M059J (cell line): ENCODE measurements around the gene IGFALS. TPM values are rescaled to one million over a fixed set of nuclear protein-coding genes. Genes with fewer than 3 reads are reported as not detected.

Source experiments
- DNase-seq: peaks from one replicate; pipeline ENCODE4 v3.0.0-alpha.2; 2012; ENCODE audit warnings: low read depth
- total RNA-seq: library from RNA; depleted of rRNA; stranded (reverse); fragments of >200 nt; shearing (Covaris generic); gene quantifications from 2 replicates; pipeline ENCODE4 v1.2.3, GENCODE V29; 2014

IGFALS gene
- total RNA-seq, 1 experiment from 2014 or later, result 0.07 TPM

DNA sequence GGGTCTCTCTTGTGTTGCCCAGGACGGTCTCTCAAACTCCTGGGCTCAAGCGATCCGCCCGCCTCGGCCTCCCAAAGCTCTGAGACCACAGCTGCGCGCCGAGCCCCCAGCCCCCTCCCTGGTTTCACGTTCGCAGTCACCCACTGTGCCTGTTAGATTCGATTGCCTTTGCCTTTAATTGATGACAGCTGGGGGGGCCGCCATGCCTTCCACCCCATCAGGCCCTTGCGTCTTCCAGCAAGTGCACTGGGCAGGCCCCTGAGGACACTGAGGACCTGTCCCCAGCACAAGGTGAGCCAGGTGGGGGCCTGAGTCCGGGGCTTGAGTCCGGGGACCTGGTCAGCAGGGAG is 3.3 kb downstream of the IGFALS start:
- DNase-seq, result no peak

DNA sequence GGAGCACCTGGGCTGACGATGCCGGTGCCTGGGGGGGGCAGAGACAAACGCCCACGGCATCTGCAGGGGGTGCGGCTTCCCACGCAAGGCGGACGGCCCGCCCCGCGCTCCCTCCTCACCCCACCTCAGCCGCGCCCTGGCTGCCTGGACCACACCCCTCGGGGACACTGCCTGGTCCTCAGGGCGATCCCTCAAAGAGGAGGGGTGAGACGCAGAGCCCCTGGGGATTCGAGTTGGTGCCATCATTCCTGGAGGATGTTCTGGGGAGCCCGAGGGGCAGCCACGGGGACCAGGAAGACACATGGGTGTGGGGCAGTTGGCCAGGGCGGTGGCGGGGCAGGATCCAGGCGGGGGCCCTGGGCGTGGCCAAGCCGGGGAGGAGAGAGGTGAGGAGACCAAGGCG is 3.9 kb downstream of the IGFALS start:
- DNase-seq, result no peak

GRCh38 chr16:1788708-1789100 is 4.8 kb downstream of the IGFALS start:
- no peak for DNase-seq

DNA sequence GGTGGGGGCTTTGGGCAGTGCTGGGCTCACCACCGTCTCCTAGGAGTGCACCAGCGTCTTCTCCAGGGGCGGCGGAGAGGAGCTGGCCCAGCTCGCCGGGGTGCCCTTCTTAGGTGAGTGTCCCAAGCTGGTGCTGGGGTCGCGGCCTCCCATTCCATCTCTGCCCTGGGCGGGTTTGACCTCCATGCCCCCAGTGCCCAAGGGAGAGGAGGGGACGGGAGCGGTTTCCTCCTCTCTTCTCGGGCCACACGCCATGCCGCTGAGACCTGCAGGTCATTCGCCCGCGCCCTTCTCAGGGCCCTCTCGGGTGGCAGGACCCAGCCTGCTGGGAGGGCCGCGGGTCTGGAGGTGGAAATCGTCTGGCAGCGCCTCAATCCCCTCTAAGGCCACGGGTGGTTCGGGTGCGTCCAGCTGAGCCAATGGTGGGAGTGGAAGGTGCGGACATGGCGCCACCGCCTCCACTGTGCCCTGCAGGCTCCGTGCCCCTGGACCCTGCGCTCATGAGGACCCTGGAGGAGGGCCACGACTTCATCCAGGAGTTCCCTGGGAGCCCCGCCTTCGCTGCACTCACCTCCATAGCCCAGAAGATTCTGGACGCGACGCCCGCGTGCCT is 5.3 kb downstream of the IGFALS start:
- no peak for DNase-seq

- no peak for DNase-seq
Measured at GRCh38 chr16:1787322-1788094, 6.0 kb downstream of the IGFALS start.

DNA sequence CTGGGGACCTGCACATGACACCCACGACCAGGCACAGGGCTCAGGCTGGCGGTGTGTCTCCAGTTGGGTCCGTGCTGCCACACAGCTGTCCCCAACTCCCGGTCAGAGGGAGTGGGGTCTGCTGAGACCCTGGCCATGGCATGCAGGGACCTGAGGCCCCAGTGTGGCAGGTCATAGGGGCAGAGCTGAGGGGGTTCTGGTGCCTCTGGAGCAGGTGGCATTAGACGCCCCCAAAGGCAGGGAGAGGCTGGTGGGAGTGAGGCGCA is 6.5 kb downstream of the IGFALS start:
- no peak for DNase-seq

DNA sequence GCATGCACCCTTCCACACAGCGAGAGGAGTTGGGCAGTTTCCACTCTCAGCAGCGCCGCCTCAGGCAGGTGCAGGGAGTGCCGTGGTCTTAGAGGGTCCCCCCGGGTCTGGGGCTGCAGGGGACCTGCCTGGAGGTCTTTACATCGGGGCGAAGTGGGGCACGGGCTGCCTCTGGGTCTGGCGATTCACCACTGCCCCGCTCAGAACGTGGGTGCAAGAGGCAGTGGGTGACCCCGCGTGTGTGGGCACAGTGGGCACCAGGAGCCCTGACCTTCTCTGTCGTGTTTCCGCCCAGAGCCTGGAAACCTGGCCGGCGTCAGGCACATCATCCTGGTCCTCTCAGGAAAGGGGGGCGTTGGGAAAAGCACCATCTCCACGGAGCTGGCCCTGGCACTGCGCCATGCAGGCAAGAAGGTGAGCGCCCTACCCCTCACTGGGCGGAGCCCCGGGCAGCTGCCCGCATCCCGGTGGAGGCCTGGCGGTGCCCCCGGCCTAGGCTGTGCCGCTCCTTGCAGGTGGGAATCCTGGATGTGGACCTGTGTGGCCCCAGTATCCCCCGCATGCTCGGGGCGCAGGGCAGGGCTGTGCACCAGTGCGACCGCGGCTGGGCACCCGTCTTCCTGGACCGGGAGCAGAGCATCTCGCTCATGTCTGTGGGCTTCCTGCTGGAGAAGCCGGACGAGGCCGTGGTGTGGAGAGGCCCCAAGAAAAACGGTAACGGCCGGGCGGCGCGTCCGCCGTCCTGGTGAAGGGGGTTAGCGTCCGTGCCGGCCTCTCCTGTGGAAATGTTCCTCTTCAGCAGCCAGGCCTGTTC is 7.1 kb downstream of the IGFALS start:
- DNase-seq, result no peak

GRCh38 chr16:1785846-1786170 is 7.7 kb downstream of the IGFALS start:
- DNase-seq, result no peak

DNA sequence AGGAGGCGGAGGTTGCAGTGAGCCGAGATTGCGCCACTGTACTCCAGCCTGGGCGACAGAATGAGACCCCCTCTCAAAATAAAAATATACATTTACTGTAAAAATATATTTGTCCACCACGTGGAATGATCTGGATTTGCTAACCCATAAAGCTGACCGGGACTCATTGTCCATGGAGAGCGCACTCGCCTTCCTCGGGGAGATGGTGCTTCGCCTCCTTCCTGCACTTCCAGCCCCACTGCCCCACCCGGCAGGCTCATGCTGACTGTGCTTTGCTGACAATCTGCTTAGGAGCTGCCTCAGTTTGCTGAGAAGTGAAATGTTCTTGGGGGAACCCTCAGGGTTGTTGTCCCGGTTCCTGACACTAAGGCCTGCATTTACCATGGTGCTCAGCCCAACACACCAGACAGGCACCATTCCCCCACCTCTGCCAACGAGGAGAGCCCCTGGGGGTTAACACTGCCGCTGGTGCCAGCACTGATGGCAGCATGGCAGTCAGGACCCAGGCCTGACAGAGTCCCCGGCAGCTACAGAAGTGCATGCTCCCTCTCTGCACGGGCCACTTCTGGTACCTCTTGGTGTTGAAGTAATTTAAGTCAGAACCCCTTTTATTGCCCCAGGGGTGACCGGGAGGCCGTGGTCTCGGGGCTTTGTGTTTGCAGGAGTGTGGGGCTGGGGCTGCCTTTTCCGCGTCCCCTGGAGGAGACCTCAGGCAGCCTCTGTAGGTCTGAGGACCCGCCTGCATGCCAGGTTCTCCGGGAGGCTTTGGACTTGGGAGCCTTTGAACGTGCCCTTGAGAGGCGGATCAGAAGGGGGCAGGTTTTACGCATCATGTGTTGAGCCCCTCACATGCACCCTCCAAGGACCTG is 8.3 kb downstream of the IGFALS start:
- DNase-seq, result no peak

DNA sequence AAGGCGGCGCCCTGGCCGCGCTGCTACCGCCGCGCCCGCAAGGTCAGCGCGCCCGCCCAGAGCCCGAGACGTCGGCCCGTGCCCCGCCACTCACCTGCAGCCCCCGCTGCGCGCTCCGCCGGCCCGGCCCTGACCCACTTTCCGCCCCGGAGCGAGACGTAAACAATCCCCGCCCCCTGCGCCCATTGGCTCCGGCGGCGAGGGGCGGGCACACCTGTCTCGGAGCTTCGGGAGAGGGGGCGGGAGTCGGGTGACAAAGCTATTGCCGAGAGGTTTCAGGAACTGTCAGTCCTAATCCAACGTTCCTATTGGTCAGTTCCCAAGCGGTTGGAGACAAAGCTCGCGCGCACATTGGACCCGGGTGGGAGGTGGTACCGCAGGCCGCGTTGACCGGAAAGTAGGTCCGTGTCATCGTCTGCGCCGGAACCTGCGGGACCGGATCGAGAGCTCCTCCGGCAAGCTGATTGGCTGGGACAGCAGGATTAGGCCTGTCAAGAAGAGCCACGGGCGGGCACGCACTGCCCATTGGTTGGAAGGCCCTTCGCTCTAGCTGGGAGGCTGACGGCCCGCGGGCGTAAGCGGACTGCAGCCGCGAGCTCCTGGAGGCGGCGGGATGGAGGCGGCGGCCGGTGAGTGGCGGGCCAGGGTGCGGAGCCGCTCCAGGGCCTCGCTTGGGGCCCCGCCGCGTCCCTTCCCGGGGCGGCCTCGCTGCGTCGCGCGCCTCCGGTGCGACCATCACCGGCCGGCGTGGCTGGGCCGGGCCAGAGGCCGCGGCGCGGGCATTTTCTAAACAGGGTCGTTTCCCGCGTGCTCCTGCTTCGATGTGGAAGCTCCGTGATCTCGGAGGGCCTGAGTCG is 10.9 kb downstream of the IGFALS start, which contains the start of the genes NUBP2 and SPSB3:
NUBP2 (plus strand) TSS at position 553 of the 857 bp plus-strand sequence; CDS start at position 614, 61 bp downstream.
SPSB3 (minus strand) TSS at position 164 of the 857 bp plus-strand sequence. CDS start 1,088 bp downstream, outside the sequence.
- peak; percentile 100 for DNase-seq

GRCh38 chr16:1781758-1782407 is 11.6 kb downstream of the IGFALS start:
- DNase-seq, result peak; percentile 29

- DNase-seq, result no peak
Measured at GRCh38 chr16:1781254-1781653, 12.3 kb downstream of the IGFALS start.

GRCh38 chr16:1780677-1781072 is 12.8 kb downstream of the IGFALS start:
- no peak for DNase-seq

GRCh38 chr16:1779741-1780676 is 13.5 kb downstream of the IGFALS start:
- DNase-seq, result no peak

DNA sequence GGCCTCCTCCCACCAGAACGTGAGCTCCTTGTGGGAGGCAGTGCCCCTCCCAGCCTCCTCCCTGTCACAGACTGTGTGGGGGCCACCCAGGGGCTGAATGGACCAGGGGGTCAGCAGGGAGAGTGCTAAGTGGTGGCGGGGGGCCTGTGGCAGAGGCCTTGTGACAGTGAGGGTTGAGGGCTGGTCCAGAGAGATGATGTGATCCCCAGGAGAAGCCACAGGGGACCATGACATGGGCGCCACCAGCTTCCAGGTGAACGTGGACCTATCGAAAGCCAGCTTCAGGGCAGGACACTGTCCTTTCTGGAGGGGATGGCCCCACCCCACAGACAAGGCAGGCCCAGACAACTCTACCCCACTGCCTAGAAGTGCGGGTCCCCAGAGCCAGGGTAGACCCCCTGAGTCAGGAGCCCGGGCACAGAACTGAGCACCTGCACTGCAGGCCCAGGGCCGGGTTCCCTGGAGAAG is 14.2 kb downstream of the IGFALS start:
- no peak for DNase-seq

DNA sequence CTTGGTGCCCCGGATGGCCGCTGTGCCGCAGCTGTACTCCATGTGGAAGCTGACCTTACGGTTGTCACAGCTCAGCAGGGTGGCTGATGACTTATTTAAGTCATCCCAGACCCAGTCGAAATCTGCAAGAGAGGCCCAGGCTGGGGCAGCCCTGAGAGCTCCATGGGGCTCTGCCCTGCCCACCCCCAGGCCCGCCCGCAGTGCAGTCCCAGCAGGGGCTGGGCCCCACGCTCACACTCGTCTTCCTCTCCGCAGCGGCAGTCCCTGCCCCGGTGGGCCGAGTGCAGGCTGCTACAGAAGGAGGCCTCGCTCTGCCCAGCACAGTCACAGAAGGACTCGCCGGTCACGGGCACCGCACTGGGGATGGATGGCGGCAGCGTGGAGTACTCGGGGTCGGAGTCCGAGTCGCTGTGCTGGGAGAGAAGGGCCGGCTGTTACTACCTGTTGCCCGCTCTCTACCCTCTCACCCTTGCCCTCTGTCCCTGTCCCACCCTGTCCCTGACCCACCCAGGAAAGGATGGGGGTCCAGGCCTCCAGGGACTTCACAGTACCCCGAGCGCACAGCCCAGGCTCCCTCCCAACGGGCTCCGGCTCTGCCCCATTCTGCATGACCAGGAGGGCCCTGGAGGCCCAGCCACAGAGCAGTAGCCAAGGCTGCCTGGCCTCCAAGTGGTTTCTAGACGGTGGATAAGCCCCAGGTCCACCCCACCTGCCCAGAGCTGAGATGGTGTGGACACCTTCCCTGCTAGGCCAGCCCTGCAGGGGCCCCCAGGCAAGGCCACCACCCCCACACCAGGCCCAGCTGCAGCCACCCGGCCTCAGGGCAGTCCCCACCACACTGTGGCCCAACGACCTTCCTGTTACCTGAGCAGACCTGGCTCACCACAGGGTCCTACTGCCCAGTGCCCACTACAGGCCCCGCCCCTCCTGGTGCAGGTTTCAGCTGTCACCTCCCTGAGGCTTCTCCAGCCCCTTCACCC is 15.0 kb downstream of the IGFALS start:
- DNase-seq, result no peak

GRCh38 chr16:1777375-1778199 is 15.9 kb downstream of the IGFALS start:
- no peak for DNase-seq
